Stimulated activated CD8-positive, alpha-beta memory T cell treated with anti-CD3 and anti-CD28 coated beads, Interleukin-2, amount 100 ng/mL, for 1 hour (primary cell): ENCODE measurements around the gene LTK.
"Not testable (repeated sequence)": the region's sequence is repeated elsewhere in the genome, so short reads cannot be mapped to it uniquely, and the experiment has no call there.

Experiments
- DNase-seq, 2 donors: peaks; one replicate each; pipeline ENCODE4 v3.0.0-alpha.2; 2020; ENCODE audit warnings: low read depth in 2 of 2

LTK gene

DNA sequence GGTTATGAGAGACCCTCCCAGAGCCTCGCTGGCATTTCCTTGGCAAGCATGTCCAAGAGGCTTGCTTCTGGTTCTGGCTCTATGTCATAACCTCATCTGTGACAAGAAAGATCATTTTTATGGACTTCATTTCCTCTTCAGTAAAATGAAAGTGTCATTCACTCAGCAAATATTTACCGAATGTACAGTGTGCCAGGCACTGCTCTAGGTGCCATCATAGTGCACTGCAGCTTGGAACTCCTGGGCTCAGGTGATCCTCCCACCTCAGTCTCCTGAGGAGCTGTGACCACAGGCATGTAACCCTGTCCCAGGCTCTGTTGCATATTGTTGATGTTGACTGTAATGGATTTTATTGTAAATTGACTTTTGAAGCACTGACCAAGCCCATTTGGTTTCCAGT, 38.7 kb downstream of the LTK start:
- DNase-seq = no peak

DNA sequence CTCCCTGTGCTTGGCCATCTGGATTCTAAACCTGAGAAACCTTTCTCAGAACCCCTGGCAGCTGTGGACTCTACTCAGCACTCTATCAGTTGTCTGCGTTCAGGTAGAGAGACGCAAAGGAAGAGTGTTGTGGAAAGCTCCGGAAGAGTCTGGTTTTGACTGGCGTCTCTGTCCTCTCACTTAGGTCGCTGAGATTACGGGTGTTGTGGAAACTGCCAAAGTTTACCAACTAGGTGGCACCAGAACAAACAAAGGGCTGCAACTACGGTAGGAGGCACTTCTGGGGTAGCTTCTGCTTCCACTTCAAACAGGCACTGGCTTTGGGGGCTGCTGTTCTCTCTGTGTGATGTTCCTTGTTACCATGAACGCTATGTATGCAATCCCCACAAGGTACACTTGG, 39.2 kb downstream of the LTK start:
- DNase-seq = no peak

DNA sequence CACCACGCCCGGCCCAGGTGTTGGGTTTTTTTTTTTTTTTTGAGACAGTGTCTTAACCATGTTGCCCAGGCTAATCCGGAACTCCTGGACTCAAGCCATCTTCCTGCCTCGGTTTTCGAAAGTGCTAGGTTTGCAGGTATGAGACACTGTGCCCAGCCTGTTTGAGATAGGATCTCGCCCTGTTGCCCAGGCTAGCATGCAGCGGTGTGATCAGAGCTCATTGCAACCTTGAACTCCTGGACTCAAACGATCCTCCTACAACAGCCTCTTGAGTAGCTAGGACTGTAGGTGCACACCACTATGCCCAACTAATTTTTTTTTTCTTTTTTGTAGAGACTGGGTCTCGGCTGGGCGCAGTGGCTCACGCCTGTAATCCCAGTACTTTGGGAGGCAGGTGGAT, 40.2 kb downstream of the LTK start:
- no peak for DNase-seq

DNA sequence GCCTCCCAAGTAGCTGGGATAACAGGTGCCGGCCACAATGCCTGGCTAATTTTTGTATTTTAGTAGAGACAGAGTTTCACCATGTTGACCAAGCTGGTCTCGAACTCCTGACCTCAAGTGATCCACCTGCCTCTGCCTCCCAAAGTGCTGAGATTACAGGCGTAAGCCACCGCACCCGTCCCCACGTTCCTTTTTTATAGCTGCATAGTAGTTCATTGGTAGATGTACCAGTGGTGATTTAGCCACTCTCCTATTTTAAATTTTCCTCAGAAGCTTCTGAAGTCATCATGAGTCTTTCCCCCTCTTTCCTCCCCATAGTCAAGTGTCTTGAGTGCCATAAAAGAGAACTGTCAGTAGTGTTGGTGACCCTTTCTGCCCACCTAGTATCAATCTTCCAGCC, 44.0 kb downstream of the LTK start:
- not testable (repeated sequence) for DNase-seq

DNA sequence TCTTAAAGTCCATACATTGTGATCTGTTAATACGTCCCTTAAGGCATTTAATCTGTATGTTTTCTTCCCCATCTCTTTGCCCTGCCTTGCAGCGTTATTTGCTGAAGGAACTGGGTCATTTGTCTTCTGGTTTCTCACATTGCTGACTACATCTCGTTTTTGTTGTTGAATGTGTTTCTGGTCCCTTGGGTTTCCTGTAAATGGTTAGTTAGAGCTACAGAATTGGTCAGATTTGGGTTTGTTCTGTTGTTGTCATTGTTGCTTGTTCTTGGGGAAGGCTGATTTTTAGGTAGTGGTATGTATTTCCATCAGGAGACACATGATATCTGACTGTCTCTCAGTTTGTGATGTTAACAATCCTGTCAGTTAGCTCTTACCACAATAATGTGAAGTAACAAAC, 46.9 kb downstream of the LTK start:
- DNase-seq = no peak

DNA sequence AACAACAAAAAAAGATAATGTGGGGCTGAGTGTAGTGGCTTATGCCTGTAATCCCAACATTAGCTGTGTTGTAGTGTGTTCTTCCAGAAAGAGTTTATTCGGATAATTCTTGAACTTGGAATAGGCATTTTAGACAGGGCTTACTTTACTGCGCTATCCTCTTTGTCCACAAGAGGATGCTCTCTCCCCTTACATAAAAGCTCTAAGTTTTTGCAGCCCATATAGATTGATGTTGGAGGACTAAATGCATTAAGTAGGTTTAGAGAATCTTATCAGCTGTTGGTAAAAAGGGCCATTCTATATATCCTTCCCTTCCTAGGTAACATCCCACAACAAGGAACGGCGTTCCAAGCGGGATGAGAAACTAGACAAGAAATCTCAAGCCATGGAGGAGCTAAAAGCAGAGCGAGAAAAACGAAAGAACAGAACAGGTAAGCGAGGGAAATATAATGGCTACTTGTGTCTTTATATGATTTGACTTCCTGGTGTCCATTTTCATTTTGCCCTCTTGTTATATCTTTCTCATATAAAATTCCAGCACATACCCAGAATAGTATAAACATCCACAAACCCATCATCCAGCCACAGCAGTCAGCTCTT, 47.7 kb downstream of the LTK start:
- DNase-seq = no peak

DNA sequence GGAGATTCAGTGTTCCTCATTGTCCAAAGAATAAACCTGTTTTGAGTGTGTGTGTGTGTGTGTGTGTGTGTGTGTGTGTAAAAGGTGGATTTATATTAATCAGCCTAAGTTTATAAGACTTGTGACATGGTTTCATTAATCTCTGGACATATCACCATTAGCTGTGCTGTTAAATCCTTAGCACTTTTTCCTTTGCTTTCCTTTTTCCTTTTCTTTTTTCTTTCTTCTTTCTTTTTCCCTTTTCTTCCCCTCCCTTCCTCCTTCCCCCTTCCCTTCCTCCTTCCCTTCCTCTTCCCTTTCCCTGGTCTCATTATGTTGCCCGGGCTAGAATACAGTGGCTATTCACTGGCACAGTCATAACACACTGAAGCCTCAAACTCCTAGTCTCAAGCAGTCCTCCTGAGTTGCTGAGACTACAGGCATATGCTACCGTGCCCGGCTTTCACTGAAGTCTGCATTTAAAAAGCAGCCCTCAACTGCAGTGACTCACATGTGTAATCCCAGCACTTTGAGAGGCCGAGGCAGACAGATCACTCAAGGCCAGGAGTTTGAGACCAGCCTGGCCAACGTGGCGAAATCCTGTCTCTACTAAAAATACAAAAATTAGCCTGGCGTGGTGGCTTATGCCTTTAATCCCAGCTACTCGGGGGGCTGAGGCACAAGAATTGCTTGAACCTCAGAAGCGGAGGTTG, 48.6 kb downstream of the LTK start:
- no peak for DNase-seq

DNA sequence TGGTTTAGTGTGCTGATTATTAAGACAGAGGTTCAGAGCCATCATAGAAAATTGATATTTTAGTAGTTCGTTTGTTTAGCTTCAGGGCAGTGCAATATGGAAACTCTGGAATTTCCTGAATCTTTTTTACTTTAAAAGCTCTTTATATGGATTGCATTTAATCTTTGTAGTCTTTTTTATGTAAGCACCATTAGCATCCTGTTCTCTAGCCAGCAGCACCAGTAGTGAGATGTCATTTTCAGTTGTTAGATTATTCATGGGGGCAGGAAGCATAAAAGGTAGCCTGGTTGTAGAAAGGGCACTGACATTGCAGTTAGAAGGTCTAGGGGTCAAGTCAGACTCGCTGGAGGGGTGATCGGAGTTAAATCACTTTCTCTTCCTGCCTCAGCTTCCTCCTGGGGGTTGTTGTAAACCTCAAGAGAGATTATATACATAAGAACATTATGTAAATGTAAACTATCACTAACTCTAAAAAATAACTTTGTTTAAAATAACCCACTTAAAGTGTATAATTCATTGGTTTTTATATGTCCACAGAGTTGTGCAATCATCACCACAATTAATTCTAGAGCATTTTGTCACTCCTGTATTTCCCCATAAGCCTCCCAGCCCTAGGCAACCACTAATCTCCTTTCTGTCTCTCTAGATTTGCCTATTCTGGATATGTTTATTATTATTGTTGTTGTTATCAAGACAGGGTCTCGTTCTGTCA, 51.4 kb downstream of the LTK start:
- DNase-seq = no peak
